HepG2 (cell line): Measurements from ENCODE around the gene DENND4B. TPM values are rescaled to one million over a fixed set of nuclear protein-coding genes. Genes with fewer than 3 reads are reported as not detected.
A peak's percentile ranks its signal among the peaks of the same experiment; 100 is the strongest.

Experiments
- EEA1 ChIP-seq: sonication (generic); formaldehyde crosslinking; IDR thresholded peaks from 2 replicates; pipeline ENCODE4 v1.5.1; 2020; ENCODE audit warnings: mild to moderate bottlenecking, missing genetic modification reagents, borderline replicate concordance
- IKZF4 ChIP-seq: sonication (generic); formaldehyde crosslinking; IDR thresholded peaks from 2 replicates; pipeline ENCODE4 v1.5.1; 2020; ENCODE audit warnings: borderline replicate concordance, mild to moderate bottlenecking, low read depth, missing genetic modification reagents; ENCODE audit errors: not compliant biosample characterization
- REPIN1 ChIP-seq: sonication (generic); formaldehyde crosslinking; IDR thresholded peaks from 2 replicates; pipeline ENCODE4 v1.8.0; 2022; ENCODE audit warnings: missing genetic modification reagents, low read depth, mild to moderate bottlenecking, borderline replicate concordance
- RXRA ChIP-seq: sonication (generic); formaldehyde crosslinking; IDR thresholded peaks from 2 replicates; pipeline ENCODE4 v1.5.1; 2020; ENCODE audit warnings: missing genetic modification reagents
- ZNF256 ChIP-seq: sonication (generic); formaldehyde crosslinking; conservative IDR thresholded peaks from 2 replicates; pipeline ENCODE4 v1.4.0; 2020; ENCODE audit warnings: missing genetic modification reagents
- ZNF543 ChIP-seq: sonication (generic); formaldehyde crosslinking; IDR thresholded peaks from 2 replicates; pipeline ENCODE4 v1.4.0; 2020; ENCODE audit warnings: mild to moderate bottlenecking, missing genetic modification reagents
- ZNF792 ChIP-seq: IDR thresholded peaks from 2 replicates; pipeline ENCODE4 v1.6.1; 2016
- ZNF83 ChIP-seq: sonication (generic); formaldehyde crosslinking; IDR thresholded peaks from 2 replicates; pipeline ENCODE4 v1.4.0; 2020; ENCODE audit warnings: missing genetic modification reagents, mild to moderate bottlenecking, borderline replicate concordance
- polyA plus RNA-seq, 8 experiments: library from polyadenylated mRNA; depleted of rRNA in 3 of 8; stranded (reverse) in 7 of 8; unstranded in 1 of 8; fragments of >200 nt; fragmentation: Illumina TruSeq in 4 of 8; extraction: Trizol in 4 of 8; gene quantifications; 2 replicates each; pipeline versions ENCODE4 v1.2.1 to v1.2.3, GENCODE V29; 2011 to 2016; ENCODE audit warnings: low read depth in 4 of 8, missing spikeins in 1 of 8, mixed read lengths in 1 of 8; ENCODE audit not compliant: insufficient read depth in 1 of 8
- total RNA-seq, 5 experiments: library from RNA; depleted of rRNA; stranded (reverse); fragments of >200 nt; fragmentation: Illumina TruSeq; extraction: Trizol; gene quantifications; 2 replicates each; pipeline ENCODE4 v1.2.3, GENCODE V29; 2016; ENCODE audit warnings: low read depth in 1 of 5
- TF ChIP-seq, protein P1 (sequence below): fragments of 450-650 bp; IDR thresholded peaks from 2 replicates; pipeline ENCODE4 v1.6.1; 2017; ENCODE audit warnings: mild to moderate bottlenecking
- TF ChIP-seq, protein P2 (sequence below): sonication (generic); formaldehyde crosslinking; IDR thresholded peaks from 2 replicates; pipeline ENCODE4 v1.4.0; 2020; ENCODE audit warnings: missing genetic modification reagents
- TF ChIP-seq, protein P3 (sequence below): sonication (generic); formaldehyde crosslinking; IDR thresholded peaks from 2 replicates; pipeline ENCODE4 v1.4.0; 2020; ENCODE audit warnings: mild to moderate bottlenecking, low read depth, missing genetic modification reagents
- TF ChIP-seq, protein P4 (sequence below): sonication (generic); IDR thresholded peaks from 2 replicates; pipeline ENCODE4 v1.6.1; 2016; ENCODE audit warnings: low read depth, borderline replicate concordance
- TF ChIP-seq, protein P5 (sequence below): sonication (generic); formaldehyde crosslinking; IDR thresholded peaks from 2 replicates; pipeline ENCODE4 v1.4.0; 2020; ENCODE audit warnings: missing genetic modification reagents
- TF ChIP-seq, protein P6 (sequence below), 2 experiments: sonication (generic) in 1 of 2; formaldehyde crosslinking in 1 of 2; IDR thresholded peaks; 2 replicates each; pipeline versions ENCODE4 v1.5.1 to v1.6.1; 2011 to 2020; ENCODE audit warnings: borderline replicate concordance in 1 of 2, low read depth in 1 of 2, low read length in 1 of 2, mild to moderate bottlenecking in 1 of 2, missing genetic modification reagents in 1 of 2, moderate library complexity in 1 of 2

DENND4B gene
- total and polyA plus RNA-seq, 2 of the 13 experiments (the other 11 are each of a cell fraction or from before 2014, with no cell fraction given), result 15.1 to 20.3 TPM

DNA sequence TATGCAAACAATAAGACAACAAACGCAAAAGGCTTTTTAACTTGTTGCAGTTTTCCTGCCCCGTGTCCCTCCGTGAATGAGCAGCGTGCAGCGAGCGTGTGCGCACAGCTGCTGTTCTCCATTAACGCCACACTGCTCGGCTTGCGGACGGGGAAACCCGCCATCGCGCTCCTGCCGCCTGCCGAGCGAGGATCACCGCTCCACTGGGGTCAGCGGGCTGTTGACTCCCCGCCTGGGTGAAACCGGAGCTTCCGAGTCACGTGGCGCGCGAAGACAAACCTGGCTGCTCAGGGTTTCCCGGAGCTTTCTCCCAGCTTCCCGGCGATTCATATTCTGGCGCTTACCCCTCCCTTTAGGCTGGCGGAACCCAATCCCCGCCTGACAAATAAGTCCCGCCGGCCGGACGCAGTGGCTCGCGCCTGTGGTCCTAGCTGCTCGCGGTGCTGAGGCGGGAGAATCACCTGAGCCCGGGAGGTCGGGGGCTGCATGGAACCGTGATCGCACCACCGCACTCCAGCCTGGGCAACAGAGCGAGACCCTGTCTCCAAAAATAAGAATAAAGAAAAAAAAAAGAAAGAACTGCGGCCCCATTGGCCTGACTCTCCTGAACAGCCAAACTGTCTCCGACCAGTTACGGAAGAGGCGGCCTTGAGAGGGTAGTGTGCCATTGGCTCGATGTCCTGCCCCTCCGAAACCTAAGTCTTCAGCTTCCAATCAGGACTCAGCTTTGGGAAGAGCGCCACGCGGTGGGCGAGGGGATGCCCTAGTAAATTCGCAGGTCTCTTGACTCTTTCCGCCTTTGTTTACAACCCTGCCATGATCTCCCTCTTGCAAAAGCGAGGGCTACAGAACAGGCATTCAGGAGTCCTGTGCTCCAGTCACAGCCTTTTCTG lies 20.8 kb upstream of the DENND4B start, which contains the start of gene CREB3L4 (continued):
- TF ChIP-seq, protein P1, sequence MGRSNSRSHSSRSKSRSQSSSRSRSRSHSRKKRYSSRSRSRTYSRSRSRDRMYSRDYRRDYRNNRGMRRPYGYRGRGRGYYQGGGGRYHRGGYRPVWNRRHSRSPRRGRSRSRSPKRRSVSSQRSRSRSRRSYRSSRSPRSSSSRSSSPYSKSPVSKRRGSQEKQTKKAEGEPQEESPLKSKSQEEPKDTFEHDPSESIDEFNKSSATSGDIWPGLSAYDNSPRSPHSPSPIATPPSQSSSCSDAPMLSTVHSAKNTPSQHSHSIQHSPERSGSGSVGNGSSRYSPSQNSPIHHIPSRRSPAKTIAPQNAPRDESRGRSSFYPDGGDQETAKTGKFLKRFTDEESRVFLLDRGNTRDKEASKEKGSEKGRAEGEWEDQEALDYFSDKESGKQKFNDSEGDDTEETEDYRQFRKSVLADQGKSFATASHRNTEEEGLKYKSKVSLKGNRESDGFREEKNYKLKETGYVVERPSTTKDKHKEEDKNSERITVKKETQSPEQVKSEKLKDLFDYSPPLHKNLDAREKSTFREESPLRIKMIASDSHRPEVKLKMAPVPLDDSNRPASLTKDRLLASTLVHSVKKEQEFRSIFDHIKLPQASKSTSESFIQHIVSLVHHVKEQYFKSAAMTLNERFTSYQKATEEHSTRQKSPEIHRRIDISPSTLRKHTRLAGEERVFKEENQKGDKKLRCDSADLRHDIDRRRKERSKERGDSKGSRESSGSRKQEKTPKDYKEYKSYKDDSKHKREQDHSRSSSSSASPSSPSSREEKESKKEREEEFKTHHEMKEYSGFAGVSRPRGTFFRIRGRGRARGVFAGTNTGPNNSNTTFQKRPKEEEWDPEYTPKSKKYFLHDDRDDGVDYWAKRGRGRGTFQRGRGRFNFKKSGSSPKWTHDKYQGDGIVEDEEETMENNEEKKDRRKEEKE, result no peak
- TF ChIP-seq, protein P2, sequence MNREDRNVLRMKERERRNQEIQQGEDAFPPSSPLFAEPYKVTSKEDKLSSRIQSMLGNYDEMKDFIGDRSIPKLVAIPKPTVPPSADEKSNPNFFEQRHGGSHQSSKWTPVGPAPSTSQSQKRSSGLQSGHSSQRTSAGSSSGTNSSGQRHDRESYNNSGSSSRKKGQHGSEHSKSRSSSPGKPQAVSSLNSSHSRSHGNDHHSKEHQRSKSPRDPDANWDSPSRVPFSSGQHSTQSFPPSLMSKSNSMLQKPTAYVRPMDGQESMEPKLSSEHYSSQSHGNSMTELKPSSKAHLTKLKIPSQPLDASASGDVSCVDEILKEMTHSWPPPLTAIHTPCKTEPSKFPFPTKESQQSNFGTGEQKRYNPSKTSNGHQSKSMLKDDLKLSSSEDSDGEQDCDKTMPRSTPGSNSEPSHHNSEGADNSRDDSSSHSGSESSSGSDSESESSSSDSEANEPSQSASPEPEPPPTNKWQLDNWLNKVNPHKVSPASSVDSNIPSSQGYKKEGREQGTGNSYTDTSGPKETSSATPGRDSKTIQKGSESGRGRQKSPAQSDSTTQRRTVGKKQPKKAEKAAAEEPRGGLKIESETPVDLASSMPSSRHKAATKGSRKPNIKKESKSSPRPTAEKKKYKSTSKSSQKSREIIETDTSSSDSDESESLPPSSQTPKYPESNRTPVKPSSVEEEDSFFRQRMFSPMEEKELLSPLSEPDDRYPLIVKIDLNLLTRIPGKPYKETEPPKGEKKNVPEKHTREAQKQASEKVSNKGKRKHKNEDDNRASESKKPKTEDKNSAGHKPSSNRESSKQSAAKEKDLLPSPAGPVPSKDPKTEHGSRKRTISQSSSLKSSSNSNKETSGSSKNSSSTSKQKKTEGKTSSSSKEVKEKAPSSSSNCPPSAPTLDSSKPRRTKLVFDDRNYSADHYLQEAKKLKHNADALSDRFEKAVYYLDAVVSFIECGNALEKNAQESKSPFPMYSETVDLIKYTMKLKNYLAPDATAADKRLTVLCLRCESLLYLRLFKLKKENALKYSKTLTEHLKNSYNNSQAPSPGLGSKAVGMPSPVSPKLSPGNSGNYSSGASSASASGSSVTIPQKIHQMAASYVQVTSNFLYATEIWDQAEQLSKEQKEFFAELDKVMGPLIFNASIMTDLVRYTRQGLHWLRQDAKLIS (CRISPR knock-in tag), result no peak
- TF ChIP-seq REPIN1 (CRISPR knock-in tag), result peak; percentile 79
- TF ChIP-seq, protein P3, sequence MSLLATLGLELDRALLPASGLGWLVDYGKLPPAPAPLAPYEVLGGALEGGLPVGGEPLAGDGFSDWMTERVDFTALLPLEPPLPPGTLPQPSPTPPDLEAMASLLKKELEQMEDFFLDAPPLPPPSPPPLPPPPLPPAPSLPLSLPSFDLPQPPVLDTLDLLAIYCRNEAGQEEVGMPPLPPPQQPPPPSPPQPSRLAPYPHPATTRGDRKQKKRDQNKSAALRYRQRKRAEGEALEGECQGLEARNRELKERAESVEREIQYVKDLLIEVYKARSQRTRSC (CRISPR knock-in tag), result peak; percentile 22; the same call in 1 of the 2 replicates
- TF ChIP-seq, protein P4, sequence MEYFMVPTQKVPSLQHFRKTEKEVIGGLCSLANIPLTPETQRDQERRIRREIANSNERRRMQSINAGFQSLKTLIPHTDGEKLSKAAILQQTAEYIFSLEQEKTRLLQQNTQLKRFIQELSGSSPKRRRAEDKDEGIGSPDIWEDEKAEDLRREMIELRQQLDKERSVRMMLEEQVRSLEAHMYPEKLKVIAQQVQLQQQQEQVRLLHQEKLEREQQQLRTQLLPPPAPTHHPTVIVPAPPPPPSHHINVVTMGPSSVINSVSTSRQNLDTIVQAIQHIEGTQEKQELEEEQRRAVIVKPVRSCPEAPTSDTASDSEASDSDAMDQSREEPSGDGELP, result peak; percentile 56; the same call in 1 of the 2 replicates
- peak; percentile 82; the same call in 1 of the 2 replicates for TF ChIP-seq ZNF543 (CRISPR knock-in tag)
- TF ChIP-seq ZNF792 (CRISPR knock-in tag), result peak; percentile 93
- TF ChIP-seq RXRA (CRISPR knock-in tag), result peak; percentile 85
- TF ChIP-seq EEA1 (CRISPR knock-in tag), result peak; percentile 88; the same call in 1 of the 2 replicates
- peak; percentile 66; the same call in 1 of the 2 replicates for TF ChIP-seq ZNF256 (CRISPR knock-in tag)
- TF ChIP-seq, protein P5, sequence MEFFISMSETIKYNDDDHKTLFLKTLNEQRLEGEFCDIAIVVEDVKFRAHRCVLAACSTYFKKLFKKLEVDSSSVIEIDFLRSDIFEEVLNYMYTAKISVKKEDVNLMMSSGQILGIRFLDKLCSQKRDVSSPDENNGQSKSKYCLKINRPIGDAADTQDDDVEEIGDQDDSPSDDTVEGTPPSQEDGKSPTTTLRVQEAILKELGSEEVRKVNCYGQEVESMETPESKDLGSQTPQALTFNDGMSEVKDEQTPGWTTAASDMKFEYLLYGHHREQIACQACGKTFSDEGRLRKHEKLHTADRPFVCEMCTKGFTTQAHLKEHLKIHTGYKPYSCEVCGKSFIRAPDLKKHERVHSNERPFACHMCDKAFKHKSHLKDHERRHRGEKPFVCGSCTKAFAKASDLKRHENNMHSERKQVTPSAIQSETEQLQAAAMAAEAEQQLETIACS (CRISPR knock-in tag), result no peak
- TF ChIP-seq, protein P6, sequence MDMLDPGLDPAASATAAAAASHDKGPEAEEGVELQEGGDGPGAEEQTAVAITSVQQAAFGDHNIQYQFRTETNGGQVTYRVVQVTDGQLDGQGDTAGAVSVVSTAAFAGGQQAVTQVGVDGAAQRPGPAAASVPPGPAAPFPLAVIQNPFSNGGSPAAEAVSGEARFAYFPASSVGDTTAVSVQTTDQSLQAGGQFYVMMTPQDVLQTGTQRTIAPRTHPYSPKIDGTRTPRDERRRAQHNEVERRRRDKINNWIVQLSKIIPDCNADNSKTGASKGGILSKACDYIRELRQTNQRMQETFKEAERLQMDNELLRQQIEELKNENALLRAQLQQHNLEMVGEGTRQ (IDR thresholded peaks at IDR 0.05; ENCODE audit: low read depth, low read length), result peak; percentile 92
- TF ChIP-seq, protein P6 (CRISPR knock-in tag; IDR thresholded peaks at IDR 0.05; ENCODE audit: borderline replicate concordance), result peak; percentile 98; the same call in 1 of the 2 replicates
- TF ChIP-seq ZNF83 (CRISPR knock-in tag), result peak; percentile 77; the same call in 1 of the 2 replicates
- no peak for TF ChIP-seq IKZF4
